CD4-positive, alpha-beta T cell treated with Interleukin-10 for 1 hour (primary cell): ENCODE measurements around the gene UNC5C.

Experiments used
- DNase-seq: peaks from one replicate; pipeline ENCODE4 v3.0.0-alpha.2; 2020

UNC5C gene

GRCh38 chr4:95516528-95517017, 32.2 kb downstream of the UNC5C start:
- DNase-seq, result no peak

GRCh38 chr4:95515589-95515988, 33.2 kb downstream of the UNC5C start:
- DNase-seq, result no peak

GRCh38 chr4:95513022-95513421, 35.8 kb downstream of the UNC5C start:
- no peak for DNase-seq

- DNase-seq, result no peak
These were observed 37.3 kb downstream of the UNC5C start for GRCh38 chr4:95511477-95511876.

- DNase-seq, result no peak
These were observed 37.9 kb downstream of the UNC5C start for GRCh38 chr4:95510877-95511276.

- DNase-seq, result no peak
These were observed 38.6 kb downstream of the UNC5C start for GRCh38 chr4:95510145-95510544.

GRCh38 chr4:95508421-95508820, 40.4 kb downstream of the UNC5C start:
- no peak for DNase-seq

- no peak for DNase-seq
These were observed 41.2 kb downstream of the UNC5C start for GRCh38 chr4:95507561-95507960.

- no peak for DNase-seq
These were observed 41.6 kb downstream of the UNC5C start for GRCh38 chr4:95507147-95507546.

- DNase-seq, result no peak
These were observed 42.5 kb downstream of the UNC5C start for GRCh38 chr4:95506264-95506663.

- DNase-seq, result no peak
These were observed 43.0 kb downstream of the UNC5C start for GRCh38 chr4:95505799-95506198.

- DNase-seq, result no peak
These were observed 43.6 kb downstream of the UNC5C start for GRCh38 chr4:95505151-95505550.

- DNase-seq, result no peak
These were observed 44.3 kb downstream of the UNC5C start for GRCh38 chr4:95504501-95504900.

GRCh38 chr4:95500361-95500760, 48.4 kb downstream of the UNC5C start:
- DNase-seq, result no peak

- DNase-seq, result no peak
These were observed 49.5 kb downstream of the UNC5C start for GRCh38 chr4:95499291-95499696.

- DNase-seq, result no peak
These were observed 54.6 kb downstream of the UNC5C start for GRCh38 chr4:95494186-95494585.

GRCh38 chr4:95478679-95479078, 70.1 kb downstream of the UNC5C start:
- no peak for DNase-seq

GRCh38 chr4:95476121-95476520, 72.7 kb downstream of the UNC5C start:
- no peak for DNase-seq

- no peak for DNase-seq
These were observed 76.2 kb downstream of the UNC5C start for GRCh38 chr4:95472534-95472933.

GRCh38 chr4:95470622-95471021, 78.2 kb downstream of the UNC5C start:
- DNase-seq, result no peak

GRCh38 chr4:95469617-95470016, 79.2 kb downstream of the UNC5C start:
- no peak for DNase-seq

- no peak for DNase-seq
These were observed 82.0 kb downstream of the UNC5C start for GRCh38 chr4:95466791-95467190.

GRCh38 chr4:95465010-95465409, 83.8 kb downstream of the UNC5C start:
- no peak for DNase-seq

GRCh38 chr4:95462921-95463320, 85.9 kb downstream of the UNC5C start:
- no peak for DNase-seq

GRCh38 chr4:95457353-95457752, 91.4 kb downstream of the UNC5C start:
- DNase-seq, result no peak

GRCh38 chr4:95450294-95450693, 98.5 kb downstream of the UNC5C start:
- DNase-seq, result no peak
